Measurements from ENCODE around the gene RAP2C.

DNA sequence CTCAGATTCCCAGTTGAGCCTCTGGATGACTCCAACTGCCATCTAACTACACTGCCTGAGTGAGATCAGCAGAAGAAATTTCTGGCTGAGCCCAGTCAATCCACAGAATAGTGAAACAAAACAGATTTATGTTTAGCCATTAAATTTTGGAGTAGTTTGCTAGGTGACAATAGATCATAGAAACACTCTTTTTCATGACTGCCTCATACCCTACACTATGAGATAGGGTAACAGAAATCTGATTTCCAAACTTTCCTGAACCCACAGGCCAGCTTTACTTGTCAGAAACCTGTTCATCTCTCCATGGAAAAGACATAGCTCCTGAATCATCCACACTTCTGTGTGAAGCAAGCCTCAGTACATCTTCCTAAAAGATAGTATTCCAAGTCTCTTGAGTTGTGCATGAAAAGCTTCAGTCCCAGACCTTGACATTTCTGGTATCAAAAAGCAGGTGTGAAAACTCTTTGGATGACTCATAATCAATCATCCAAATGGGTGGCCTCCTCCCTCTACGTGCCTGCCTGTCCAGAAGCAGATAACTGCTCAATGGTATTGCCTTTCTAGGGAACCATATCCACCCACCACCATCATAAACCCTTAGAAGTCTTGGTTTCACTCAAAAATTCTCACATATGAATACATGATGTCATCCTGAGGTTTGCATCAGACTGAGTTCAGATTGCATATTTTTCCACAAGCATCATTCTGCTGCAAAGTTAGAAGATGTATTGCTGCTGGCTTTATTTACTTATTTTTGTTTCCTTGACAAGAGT is 47.5 kb upstream of the RAP2C start:
- TF ChIP-seq TCF7L2 (IDR thresholded peaks at IDR 0.05; ENCODE audit: borderline replicate concordance, low read depth, low read length): no peak
- TF ChIP-seq, protein P1, sequence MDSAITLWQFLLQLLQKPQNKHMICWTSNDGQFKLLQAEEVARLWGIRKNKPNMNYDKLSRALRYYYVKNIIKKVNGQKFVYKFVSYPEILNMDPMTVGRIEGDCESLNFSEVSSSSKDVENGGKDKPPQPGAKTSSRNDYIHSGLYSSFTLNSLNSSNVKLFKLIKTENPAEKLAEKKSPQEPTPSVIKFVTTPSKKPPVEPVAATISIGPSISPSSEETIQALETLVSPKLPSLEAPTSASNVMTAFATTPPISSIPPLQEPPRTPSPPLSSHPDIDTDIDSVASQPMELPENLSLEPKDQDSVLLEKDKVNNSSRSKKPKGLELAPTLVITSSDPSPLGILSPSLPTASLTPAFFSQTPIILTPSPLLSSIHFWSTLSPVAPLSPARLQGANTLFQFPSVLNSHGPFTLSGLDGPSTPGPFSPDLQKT (IDR thresholded peaks at IDR 0.05; ENCODE audit: borderline replicate concordance, low read depth, low read length): no peak

Data from HEK293 (cell line).